ENCODE results near the gene NEK10.

GRCh38 chr3:27253391-27253790 lies 115.8 kb downstream of the NEK10 start:
- TF ChIP-seq CTCF (IDR thresholded peaks at IDR 0.05; ENCODE audit: low read length) (no peak), EZH2 (optimal IDR thresholded peaks at IDR 0.05; ENCODE audit: low read depth, low read length) (no peak), EZH2phosphoT487 (IDR thresholded peaks at IDR 0.05; ENCODE audit: low read length) (no peak)

Measured in MM.1S (cell line).